NCI-H2196 treated with DMSO at 0.1 percent for 48 hours (cell line): ENCODE results near the gene RBMS3.
"Not testable (repeated sequence)": the region's sequence is repeated elsewhere in the genome, so short reads cannot be mapped to it uniquely, and the experiment has no call there.

Experiments used
- DNase-seq: peaks from one replicate; lab custom pipeline; 2025; ENCODE audit not compliant: unreplicated experiment; lab: John Stamatoyannopoulos, UW

RBMS3 gene

DNA sequence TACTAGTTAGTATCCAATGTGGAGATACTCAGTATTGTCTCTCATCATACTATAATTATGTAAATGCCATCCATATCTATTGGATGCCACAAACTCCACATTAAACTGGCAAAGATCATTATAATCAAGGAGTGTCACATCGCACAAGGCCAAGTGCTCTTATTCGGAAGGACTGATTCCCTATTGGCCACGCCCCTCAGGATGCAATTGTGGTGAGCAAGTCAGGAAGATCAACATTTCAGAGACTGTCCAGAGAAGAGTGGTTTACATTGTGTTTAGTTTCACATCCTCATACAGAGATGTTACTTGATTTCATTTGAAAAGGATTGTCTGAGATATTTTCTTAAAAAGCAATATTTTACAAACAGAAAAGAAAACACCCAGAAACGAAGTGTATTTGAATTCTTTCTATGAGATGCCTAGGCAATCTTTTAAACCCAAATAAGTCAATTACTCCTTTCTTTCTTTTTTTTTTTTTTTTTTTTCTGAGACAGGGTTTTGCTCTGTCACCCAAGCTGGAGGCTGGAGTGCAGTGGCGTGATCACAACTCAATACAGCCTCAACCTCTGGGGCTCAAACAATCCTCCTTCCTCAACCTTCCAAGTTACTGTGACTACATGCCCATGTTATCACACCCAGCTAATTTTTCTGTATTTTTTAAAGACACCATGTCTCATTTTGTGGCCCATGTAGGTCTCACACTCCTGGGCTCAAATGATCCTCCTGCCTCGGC lies 369.1 kb downstream of the RBMS3 start:
- DNase-seq: no peak

DNA sequence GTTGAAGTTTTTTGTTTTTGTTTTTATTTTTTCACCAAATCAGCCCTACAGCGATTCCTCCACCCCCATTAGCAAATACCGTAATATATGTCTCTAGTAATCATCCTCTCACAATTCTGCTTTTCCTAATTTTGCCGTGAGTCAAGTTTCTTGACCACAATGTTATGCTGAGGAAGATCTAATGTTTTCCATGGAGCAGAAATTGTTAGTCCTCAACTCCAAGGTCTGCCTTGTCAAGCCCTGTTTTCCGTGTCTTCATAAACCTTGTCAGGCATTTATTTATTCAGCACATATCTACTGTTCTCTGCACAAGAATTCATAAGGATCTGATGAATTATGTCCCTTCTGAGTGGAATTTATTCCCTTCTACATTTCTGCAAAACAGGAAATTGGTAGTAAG lies 372.8 kb downstream of the RBMS3 start:
- no peak for DNase-seq

DNA sequence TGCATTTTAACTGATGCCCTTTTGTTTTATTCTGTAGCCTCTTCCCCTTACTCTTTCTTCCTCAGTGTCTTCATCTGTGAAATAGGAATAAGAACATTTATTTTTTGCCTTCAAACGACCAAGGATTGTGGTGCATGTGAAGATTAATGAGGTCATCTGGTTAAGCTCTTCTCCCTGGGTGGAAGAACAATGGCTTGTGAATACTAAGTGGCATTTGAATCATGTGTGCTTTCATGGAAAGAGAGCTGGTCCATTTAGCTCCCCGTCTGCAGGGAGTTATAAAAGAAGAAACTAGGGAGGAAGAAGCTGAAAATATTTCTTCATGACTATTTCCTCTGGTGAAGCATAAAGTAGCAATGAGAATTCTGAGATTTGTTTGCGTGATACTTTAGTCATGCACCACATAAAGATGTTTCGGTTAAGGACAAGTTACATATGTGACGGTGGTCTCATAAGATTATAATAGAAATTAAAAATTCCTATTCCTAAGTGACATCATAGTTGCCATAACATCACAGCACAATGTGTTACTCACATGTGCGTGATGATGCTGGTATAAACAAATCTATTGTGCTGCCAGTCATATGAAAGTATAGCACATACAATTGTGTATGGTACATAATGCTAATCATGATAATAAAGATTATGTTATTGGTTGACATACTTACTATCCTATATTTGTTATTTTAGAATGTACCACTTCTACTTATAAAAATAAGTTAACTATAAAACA lies 374.3 kb downstream of the RBMS3 start:
- DNase-seq: no peak

DNA sequence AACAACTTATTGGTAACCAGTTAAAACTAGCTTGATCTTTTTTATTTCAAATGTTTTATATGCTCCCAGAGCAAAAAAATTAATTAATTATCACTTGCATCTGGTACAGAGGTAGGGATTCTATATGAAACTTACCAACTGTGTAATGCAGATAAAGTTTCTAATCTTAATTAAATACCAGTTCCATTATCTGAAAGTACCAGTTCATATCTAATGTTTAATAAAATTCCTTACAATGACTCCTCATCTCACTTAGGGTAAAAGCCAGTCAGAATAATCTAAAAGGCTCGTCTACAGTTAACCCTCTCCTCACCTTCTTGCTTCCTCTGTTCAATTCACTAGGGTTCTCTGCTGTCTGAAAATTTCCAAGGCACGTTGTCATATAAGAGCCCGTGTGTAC lies 384.8 kb downstream of the RBMS3 start:
- no peak for DNase-seq

DNA sequence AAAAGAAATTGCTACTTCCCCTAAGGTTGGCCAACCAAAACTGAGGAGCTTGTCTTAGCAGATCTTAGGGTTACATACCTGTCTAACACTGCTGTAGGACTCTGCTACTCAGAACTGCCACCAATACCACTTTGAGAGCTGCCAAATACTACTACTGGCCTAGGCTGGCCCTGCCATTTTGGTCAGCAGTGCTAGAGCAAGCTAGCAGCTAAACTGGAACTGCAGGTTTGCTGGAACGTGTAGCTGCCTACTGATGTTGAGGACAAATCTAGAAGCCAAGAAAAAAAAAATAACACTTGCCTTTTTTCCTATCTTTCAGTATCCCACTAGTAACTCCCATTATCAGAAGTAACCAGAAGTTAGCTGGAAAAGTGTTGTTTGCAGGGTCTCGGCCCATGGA lies 387.4 kb downstream of the RBMS3 start:
- no peak for DNase-seq

DNA sequence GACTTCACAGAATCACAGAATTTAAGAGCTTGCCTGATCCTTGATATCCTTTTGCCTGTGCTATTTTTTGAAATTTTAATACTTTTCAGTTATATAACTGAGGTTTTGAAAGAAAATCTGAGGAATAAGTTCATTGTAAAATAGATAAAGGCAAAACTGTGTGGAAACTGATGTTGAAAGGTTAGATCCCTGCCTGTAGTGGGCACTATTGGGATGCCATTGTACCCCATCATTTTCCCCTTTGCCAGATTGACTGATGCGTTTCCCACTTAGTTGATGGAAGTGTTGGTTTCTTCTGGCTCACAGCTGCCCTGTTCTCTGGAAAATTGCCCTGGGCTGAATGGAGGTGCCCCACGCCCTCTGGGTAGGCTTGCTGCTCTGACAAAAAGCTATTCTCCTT lies 387.9 kb downstream of the RBMS3 start:
- DNase-seq: no peak

DNA sequence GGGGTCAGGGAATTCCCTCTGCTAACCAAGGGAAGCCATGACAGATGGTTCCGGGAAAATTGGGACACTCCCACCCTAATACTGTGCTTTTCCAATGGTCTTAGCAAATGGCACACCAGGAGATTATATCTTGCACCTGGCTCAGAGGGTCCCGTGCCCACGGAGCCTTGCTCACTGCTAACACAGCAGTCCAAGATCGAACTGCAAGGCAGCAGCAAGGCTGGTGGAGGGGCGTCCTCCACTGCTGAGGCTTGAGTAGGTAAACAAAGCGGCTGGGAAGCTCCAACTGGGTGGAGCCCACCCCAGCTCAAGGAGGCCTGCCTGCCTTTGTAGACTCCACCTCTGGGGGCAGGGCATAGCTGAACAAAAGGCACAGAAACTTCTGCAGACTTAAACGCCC lies 389.6 kb downstream of the RBMS3 start:
- not testable (repeated sequence) for DNase-seq

DNA sequence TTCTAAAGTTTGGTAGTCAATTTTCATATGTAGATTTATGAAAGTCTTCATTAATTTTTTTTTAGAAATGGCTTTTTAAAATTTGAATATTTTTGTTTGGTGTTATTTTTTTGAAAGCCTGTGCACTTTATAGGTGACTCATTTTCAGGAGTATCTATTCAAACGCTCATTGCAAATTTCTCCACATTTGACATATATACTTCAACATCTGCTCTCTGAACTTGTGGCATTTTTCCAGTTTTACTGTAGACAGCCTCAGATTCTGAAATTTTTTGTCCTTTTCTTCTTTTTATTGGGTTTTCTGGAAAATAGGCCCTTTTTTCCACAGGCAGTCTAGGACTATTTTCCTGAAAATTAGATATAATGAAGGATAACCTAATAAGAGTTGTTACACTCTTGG lies 396.6 kb downstream of the RBMS3 start:
- DNase-seq: no peak

DNA sequence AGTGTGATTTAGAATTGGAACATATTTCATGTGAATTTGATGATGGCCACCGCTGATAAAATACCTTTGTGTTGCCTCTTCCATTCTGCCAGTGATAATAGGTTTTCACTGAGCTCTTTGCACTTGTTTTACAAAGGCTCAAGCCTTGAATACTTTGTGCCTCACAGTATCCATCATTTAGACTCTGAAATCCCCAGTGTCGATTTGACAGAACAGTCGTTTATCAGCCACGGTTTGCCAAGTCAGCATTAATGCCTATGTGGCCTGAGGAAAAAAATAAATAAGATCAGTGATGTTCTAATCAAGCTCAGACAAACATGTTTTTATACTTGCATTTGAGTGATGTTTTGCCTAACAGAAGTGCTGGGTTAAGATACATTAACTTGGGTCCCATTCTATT lies 399.1 kb downstream of the RBMS3 start:
- DNase-seq: no peak

DNA sequence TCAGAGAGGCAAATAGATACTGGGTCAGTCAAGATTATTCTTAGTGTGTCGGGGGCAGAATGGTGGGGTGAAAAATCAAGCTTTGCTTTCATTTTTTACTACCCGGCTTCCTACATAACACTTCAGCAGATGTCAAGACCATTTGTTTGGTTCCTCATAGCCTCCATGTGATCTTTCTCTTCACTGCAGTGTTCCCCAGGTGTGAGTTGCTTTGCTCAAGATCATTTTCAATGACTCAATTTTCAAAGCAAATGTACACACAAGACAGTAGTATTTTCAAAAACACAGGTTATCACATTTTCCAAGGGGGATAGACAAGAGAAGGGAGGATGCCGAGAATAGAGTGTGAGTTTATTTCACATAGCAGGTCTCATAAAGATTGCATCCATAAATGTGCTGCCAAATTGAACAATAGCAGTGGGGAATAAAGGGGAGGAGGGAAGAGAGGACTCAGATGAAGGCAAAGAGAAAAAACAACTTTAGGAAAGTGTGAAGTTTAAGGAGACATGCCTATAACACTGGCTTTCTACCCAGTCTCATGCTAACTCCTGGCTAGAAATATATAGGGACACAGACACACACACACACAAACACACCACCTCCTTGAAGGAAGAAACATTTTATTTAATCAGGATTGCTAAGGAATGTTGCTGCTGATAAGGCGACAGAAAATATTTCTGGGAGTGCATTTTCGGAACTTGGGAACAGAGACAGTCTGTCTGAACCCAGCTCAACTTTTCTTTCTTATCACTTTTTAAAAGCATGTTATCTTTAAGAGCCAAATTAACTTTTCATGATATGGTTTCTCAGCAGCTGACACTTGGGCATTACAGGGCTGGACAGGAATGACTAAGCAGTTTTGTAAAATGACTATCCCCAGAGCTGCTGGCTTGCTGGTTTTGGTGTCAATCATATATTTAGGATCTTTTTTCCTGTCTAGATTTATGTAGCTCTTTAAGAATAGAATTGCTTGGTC lies 402.4 kb downstream of the RBMS3 start:
- DNase-seq: no peak

DNA sequence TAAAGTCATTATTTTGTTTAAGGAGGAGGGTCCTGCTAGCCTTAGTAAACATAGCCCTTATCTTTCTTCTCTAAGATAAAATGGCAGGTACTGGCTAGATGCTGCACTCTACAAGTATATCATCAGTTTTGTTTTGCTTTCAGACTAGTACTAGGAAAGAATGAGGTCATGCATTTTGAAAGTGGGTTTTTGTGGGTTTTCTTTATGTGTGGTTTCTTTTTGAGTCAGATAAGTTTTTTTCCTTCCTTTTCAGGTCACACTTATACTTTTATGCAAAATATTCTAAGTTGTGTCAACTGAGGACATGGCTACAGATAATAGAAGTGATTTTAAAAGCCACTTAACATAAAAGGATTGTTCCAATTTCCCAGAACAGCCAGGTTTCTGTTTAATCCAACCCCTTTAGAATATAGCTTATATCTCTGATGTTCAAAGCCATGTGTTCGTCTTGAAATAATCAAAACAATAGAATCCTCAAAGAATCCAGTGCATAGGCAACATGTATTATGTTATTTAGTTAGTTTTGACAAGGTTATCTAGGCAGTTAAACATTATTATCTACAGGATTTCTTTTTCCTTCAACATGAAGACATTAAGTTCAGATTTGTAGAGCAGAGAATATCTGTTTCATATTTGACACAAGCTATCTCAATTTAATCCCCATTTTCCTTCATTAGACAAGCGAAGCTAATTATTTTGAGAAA lies 406.2 kb downstream of the RBMS3 start:
- no peak for DNase-seq

DNA sequence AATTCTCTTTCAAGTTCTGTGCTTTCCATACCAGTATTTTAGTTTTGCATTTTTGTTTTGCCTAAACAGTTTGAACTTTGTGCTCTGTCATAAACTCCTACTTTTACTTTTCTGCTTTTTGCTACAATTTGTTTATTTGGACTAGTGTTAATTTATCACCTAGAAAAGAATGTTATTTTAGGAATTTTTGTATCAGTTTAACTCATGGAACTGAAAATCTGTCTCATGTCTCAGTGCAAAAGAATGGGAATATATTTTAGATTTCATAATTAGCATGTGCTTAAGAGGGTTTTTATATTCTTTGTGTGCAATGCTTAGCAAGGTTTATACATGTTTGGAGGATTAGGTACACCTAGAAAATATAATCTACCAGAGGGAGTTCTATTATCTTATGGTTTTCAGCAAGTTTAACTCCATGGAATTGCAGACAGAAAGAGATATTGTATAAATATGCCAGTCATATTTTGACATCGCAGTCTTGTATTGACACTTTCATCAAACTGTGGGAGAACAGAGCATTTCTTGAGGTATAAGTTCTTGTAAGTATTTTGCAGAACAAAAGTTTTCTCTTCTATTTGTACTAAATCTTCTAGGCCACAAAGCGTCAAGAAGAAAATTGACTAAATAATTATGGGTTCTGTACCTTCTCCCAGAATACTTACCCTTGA lies 409.9 kb downstream of the RBMS3 start:
- DNase-seq: no peak

DNA sequence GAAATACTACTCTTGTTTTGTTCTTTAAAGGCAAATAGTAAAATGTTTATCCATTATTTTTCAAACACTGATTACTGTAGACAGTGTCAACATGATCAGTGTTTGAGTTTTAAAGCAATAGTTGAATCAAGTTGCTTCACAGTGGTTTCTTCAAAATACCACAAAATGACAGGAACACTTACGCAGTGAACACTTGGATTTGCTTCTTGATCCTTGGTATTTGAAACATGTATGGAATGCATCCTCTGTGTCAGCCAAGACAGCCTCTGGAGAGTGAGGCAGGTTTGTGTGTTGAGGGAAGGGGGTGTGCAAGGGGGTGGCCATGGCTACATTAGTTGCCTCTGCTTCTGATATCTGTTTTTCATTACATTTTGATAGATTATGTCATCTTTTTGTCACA lies 413.0 kb downstream of the RBMS3 start:
- DNase-seq: no peak

DNA sequence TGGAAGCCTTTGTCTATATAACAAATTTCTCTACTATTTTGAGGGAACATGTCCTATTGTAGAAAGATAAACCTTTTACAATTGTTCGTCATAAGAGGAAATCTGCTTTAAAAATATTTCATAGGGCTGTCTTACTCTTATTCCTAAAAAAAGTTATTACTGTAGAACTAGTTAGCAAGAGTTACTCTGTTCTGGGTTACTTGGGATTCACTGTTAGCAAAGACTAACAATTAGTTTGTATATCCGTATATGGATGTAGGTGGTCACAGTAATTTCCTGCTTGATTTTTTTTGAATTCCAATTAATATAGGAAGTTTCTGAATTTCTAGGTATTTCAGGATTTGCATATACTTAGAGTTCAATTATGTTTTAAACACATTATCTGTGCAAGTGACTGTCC lies 413.5 kb downstream of the RBMS3 start:
- DNase-seq: no peak

DNA sequence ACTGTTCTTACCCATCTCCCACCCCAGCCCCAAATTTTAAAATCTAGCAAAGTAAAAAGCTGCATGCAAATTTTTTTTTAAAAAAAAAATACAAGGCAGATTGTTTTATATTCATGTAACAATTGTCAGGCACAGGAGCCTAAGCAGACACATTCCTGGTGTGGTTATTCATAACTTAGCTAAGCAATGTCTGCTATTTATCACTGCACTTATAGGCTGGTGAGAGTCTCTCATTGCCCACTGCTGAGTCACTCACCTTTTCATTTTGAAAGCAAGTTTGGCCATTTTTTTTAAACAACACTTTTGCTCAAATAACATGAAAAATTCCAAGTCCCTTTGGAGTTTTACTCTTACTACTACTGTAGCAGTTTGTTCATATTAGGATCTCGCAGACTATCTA lies 413.9 kb downstream of the RBMS3 start:
- DNase-seq: no peak

DNA sequence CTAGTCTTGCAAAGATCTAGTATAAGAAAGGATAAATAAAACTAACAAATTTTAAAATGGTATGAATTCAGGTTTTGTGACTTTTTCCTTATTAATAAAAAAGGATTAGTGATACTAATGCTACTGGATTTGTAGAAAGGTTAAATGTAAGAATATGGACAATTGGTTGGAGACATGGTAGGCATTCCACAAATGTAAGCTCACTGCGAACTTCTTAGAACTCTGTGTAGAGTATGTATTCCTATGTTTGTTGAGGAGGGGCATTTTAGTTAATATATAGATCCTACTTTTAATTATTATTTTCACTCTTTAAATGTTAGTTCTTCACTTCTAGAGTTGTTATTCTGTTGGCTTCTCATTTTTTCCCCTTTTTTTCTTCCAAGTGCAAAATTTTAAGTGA lies 414.3 kb downstream of the RBMS3 start:
- no peak for DNase-seq

DNA sequence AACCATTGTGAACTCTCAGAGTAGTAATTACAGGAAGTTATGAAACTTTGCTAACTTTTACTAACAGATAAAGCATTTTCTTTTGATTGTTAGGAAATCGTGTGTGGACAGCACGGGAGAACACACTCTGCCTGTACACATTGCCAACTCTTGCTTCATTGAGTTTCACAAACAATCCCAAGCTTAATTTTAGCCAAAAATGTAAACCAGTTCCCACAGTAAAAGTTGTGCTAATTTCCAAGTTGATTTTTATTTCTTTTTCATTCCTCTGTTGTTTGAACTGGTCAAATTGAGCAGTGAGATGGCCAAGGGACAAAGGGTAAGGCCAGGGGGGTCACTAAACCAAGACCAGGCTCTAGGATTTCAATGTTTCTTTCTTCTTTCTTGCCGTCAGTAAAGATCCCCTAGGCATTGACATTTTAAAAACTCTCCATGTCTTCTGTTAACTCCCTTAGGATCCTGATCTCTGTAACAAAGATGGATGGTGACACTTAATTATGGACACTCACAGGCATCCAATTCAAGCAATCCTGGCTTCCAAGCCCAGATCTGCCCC lies 414.9 kb downstream of the RBMS3 start:
- no peak for DNase-seq

DNA sequence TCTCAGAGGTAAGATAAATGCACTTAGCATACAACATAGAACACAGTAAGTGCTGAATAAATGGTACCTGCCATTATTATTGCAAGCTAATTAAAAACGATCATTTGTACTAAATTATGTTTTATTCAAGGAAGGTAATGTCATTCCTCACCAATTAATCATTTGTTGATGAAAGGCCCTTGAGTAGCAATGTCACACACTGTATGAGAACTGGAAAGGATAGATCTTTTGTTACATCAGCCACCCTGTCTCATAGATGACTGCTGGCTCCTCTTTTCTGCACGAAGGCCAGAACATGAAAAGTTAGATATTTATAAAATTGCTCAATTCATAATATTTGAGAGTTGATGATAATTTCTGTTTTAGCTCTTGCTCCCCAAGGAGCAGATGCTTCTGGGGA lies 415.4 kb downstream of the RBMS3 start:
- no peak for DNase-seq

DNA sequence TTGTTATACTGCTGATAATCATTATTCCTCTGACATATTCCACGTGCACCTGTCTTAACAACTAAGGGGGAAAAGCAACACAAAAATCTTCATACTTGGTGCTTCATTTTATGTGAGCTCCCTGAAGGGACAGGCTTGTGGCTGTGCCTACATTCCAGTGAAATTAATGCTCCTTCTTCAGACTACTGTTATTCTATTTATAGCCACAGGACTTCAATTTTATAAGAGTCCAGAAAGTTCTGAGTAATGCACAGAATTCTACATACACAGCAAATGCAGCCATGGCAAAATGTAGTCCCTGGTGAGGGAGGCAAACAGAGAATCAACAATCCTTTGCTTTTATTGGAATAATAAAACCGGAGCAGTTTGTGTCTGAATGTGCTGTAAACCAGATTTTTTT lies 417.1 kb downstream of the RBMS3 start:
- DNase-seq: no peak

DNA sequence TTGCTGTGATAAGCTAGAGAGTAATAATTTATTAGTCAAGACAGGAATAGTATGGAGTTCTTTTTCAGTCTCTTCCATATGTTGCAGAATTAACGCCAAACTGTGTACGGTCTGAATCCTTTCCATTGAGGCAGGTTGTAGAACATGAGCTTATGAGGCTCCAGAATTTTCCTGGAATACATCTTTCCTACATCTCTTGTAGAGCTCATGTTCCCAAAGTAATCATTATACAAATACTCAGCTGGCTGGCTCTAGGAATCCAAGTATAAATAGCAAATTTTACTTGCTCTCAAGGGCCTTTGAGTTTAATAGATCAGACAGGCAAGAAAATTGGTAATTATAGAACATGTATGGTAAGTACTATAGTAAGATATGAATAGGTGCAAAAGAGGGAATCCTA lies 419.4 kb downstream of the RBMS3 start:
- no peak for DNase-seq
